Measurements from ENCODE around the gene CCN5.

Gene CCN5

GRCh38 chr20:44743916-44744655 is 28.9 kb downstream of the CCN5 start:
- H2BK120ac ChIP-seq (ENCODE audit: low read depth, low read length), result no peak overlapping the region
- WGBS, result 93% methylated on average over 11 of the region's 12 CpGs
- H3K9me3 ChIP-seq (ENCODE audit: control insufficient read depth, low read length), result no peaks in the 10 kb centered on the region
- H2AK5ac ChIP-seq (ENCODE audit: low read length, severe bottlenecking), result no peak overlapping the region
- no peak overlapping the region for H3K4ac ChIP-seq (ENCODE audit: low read depth in 1 of 2, low read length in 2 of 2)
- H3K4me3 ChIP-seq (ENCODE audit: insufficient read depth in 1 of 2, low read depth in 1 of 2, low read length in 2 of 2), result no peak overlapping the region
- H3K18ac ChIP-seq (ENCODE audit: low read depth in 1 of 2, low read length in 2 of 2), result no peak overlapping the region
- H3K14ac ChIP-seq (ENCODE audit: low read length in 2 of 2), result no peak overlapping the region
- no peak for DNase-seq
- peaks cover 14% of the 10 kb centered on the region for H3K4me1 ChIP-seq (ENCODE audit: control insufficient read depth, insufficient read depth, low read depth, low read length)
- H3K9ac ChIP-seq (ENCODE audit: low read length), result no peak overlapping the region
- no peaks in the 10 kb centered on the region for H3K79me1 ChIP-seq (replicated peaks; ENCODE audit: low read length, poor library complexity, severe bottlenecking)
- no peak overlapping the region for H3K4me2 ChIP-seq (ENCODE audit: low read length, poor library complexity, severe bottlenecking)
- no peak overlapping the region for H2BK5ac ChIP-seq (ENCODE audit: low read depth, low read length, poor library complexity, severe bottlenecking)
- H2BK15ac ChIP-seq (ENCODE audit: low read depth, poor library complexity, severe bottlenecking), result no peak overlapping the region
- H2AFZ ChIP-seq (ENCODE audit: low read depth, low read length), result no peak overlapping the region
- H3K27me3 ChIP-seq (ENCODE audit: control insufficient read depth in 1 of 2, insufficient read depth in 1 of 2, low read length in 2 of 2), result peaks cover 0 to 73% of the 10 kb centered on the region in 2 experiments
- H3K23ac ChIP-seq (ENCODE audit: low read length in 2 of 2), result no peak overlapping the region
- H2BK12ac ChIP-seq (ENCODE audit: low read length in 2 of 2), result no peak overlapping the region
- no peaks in the 10 kb centered on the region for H3K36me3 ChIP-seq (ENCODE audit: control insufficient read depth in 1 of 2, insufficient read depth in 2 of 2, low read depth in 1 of 2, low read length in 2 of 2)
- H4K91ac ChIP-seq (ENCODE audit: low read length), result no peak overlapping the region
- no peak overlapping the region for H3K27ac ChIP-seq (ENCODE audit: low read length, poor library complexity, severe bottlenecking)
- H4K8ac ChIP-seq (ENCODE audit: low read length), result no peak overlapping the region

- Histone ChIP-seq H3K18ac (ENCODE audit: low read depth in 1 of 2, low read length in 2 of 2) (no peak overlapping the region), H2BK15ac (ENCODE audit: low read depth, poor library complexity, severe bottlenecking) (no peak overlapping the region), H3K4me2 (ENCODE audit: low read length, poor library complexity, severe bottlenecking) (peak overlapping the region; percentile 96), H3K27ac (ENCODE audit: low read length, poor library complexity, severe bottlenecking) (no peak overlapping the region), H3K9me3 (ENCODE audit: control insufficient read depth, low read length) (no peaks in the 10 kb centered on the region), H2BK5ac (ENCODE audit: low read depth, low read length, poor library complexity, severe bottlenecking) (no peak overlapping the region), H2AFZ (ENCODE audit: low read depth, low read length) (no peak overlapping the region), H4K91ac (ENCODE audit: low read length) (no peak overlapping the region), H2BK12ac (ENCODE audit: low read length in 2 of 2) (no peak overlapping the region), H3K9ac (ENCODE audit: low read length) (peak overlapping the region; percentile 78), H3K23ac (ENCODE audit: low read length in 2 of 2) (no peak overlapping the region), H3K79me1 (replicated peaks; ENCODE audit: low read length, poor library complexity, severe bottlenecking) (no peaks in the 10 kb centered on the region), H3K14ac (ENCODE audit: low read length in 2 of 2) (no peak overlapping the region), H2AK5ac (ENCODE audit: low read length, severe bottlenecking) (no peak overlapping the region), H3K4me3 (ENCODE audit: insufficient read depth in 1 of 2, low read depth in 1 of 2, low read length in 2 of 2) (peak overlapping the region in 1 of 2 experiments; percentile 80), H2BK120ac (ENCODE audit: low read depth, low read length) (no peak overlapping the region), H3K4ac (ENCODE audit: low read depth in 1 of 2, low read length in 2 of 2) (no peak overlapping the region), H3K4me1 (ENCODE audit: control insufficient read depth, insufficient read depth, low read depth, low read length) (peaks cover 16% of the 10 kb centered on the region), H3K27me3 (ENCODE audit: control insufficient read depth in 1 of 2, insufficient read depth in 1 of 2, low read length in 2 of 2) (peaks cover 10 to 74% of the 10 kb centered on the region in 2 experiments), H3K36me3 (ENCODE audit: control insufficient read depth in 1 of 2, insufficient read depth in 2 of 2, low read depth in 1 of 2, low read length in 2 of 2) (peaks cover 0 to 2% of the 10 kb centered on the region in 2 experiments), H4K8ac (ENCODE audit: low read length) (no peak overlapping the region)
- DNase-seq, result no peak
- 51% methylated on average over 4 of the region's 5 CpGs for WGBS
Measured at GRCh38 chr20:44745122-44745597, 30.0 kb downstream of the CCN5 start.

GRCh38 chr20:44745598-44746366 is 30.6 kb downstream of the CCN5 start, which contains the start of gene KCNK15:
KCNK15 (plus strand) TSS chr20:44745865; CDS start chr20:44745911, 46 bp downstream.
- H4K91ac ChIP-seq (ENCODE audit: low read length), result no peak within 1 kb of the TSS
- no peak within 1 kb of the TSS for H4K8ac ChIP-seq (ENCODE audit: low read length)
- peak within 1 kb of the TSS; percentile 78 for H3K9ac ChIP-seq (ENCODE audit: low read length)
- H3K27me3 ChIP-seq (ENCODE audit: control insufficient read depth in 1 of 2, insufficient read depth in 1 of 2, low read length in 2 of 2), result peaks cover 12 to 73% of the 10 kb centered on the region in 2 experiments
- WGBS, result 6% methylated on average over 59 of the region's 81 CpGs
- peak within 1 kb of the TSS; percentile 96 for H3K4me2 ChIP-seq (ENCODE audit: low read length, poor library complexity, severe bottlenecking)
- DNase-seq, result peak; percentile 32
- H3K18ac ChIP-seq (ENCODE audit: low read depth in 1 of 2, low read length in 2 of 2), result peak within 1 kb of the TSS in 1 of 2 experiments; percentile 49
- H3K9me3 ChIP-seq (ENCODE audit: control insufficient read depth, low read length), result no peaks in the 10 kb centered on the region
- no peak within 1 kb of the TSS for H2AK5ac ChIP-seq (ENCODE audit: low read length, severe bottlenecking)
- no peak within 1 kb of the TSS for H3K4ac ChIP-seq (ENCODE audit: low read depth in 1 of 2, low read length in 2 of 2)
- H3K14ac ChIP-seq (ENCODE audit: low read length in 2 of 2), result no peak within 1 kb of the TSS
- no peak within 1 kb of the TSS for H2BK15ac ChIP-seq (ENCODE audit: low read depth, poor library complexity, severe bottlenecking)
- H2BK12ac ChIP-seq (ENCODE audit: low read length in 2 of 2), result no peak within 1 kb of the TSS
- no peaks in the 10 kb centered on the region for H3K79me1 ChIP-seq (replicated peaks; ENCODE audit: low read length, poor library complexity, severe bottlenecking)
- peaks cover 0 to 4% of the 10 kb centered on the region in 2 experiments for H3K36me3 ChIP-seq (ENCODE audit: control insufficient read depth in 1 of 2, insufficient read depth in 2 of 2, low read depth in 1 of 2, low read length in 2 of 2)
- H2AFZ ChIP-seq (ENCODE audit: low read depth, low read length), result peak within 1 kb of the TSS; percentile 47
- H3K23ac ChIP-seq (ENCODE audit: low read length in 2 of 2), result peak within 1 kb of the TSS in 1 of 2 experiments; percentile 96
- H3K4me3 ChIP-seq (ENCODE audit: insufficient read depth in 1 of 2, low read depth in 1 of 2, low read length in 2 of 2), result peak within 1 kb of the TSS; percentile 51 to 80
- no peak within 1 kb of the TSS for H2BK120ac ChIP-seq (ENCODE audit: low read depth, low read length)
- no peak within 1 kb of the TSS for H3K27ac ChIP-seq (ENCODE audit: low read length, poor library complexity, severe bottlenecking)
- H3K4me1 ChIP-seq (ENCODE audit: control insufficient read depth, insufficient read depth, low read depth, low read length), result peaks cover 19% of the 10 kb centered on the region
- no peak within 1 kb of the TSS for H2BK5ac ChIP-seq (ENCODE audit: low read depth, low read length, poor library complexity, severe bottlenecking)

Data from mesenchymal stem cell (in vitro differentiated cells and primary cell).